Astrocyte of the cerebellum (primary cell): ENCODE results near the gene MEOX2.

Experiments used
- DNase-seq: peaks from one replicate; pipeline ENCODE4 v3.0.0-alpha.2; 2011; ENCODE audit warnings: low read depth
- H3K4me3 ChIP-seq: 2 replicates; pipeline ENCODE4 v1.5.1; 2011; ENCODE audit warnings: mild to moderate bottlenecking, low read depth, low read length, moderate library complexity
- CTCF ChIP-seq: IDR thresholded peaks from 2 replicates; pipeline ENCODE4 v1.5.1; 2012; ENCODE audit warnings: low read length, low read depth, moderate library complexity, mild to moderate bottlenecking; ENCODE audit errors: missing control alignments
- in situ Hi-C: cut with HindIII; loops from 2 replicates; pipeline ENCODE4 v1.10.0; 2017; ENCODE audit warnings: low sequenced_read_pairs

The MEOX2 gene

GRCh38 chr7:15600298-15600697 is 86.2 kb downstream of the MEOX2 start:
- no peak for DNase-seq
- no peak for TF ChIP-seq CTCF
- in situ Hi-C loops: no loop called here
- H3K4me3 ChIP-seq: no peak overlapping the region

DNA sequence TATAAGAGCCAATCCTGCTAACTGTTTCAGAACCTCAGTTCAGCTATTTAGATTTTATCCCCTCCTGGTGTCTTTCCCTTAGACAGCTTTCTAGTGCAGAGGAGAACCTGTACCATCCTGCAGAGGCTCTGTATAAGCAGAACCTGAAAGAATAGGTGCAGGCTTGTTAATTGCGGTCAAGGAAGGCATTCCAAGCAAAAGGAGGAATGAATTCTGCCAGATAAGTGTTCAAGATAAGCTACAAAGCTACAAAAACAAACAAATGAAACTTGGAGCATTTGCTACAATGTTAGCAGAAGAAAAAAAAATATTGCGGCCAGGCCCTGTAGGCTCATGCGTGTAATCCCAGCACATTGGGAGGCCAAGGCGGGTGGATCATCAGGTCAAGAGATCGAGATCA is 92.0 kb downstream of the MEOX2 start:
- in situ Hi-C loops: no loop called here
- TF ChIP-seq CTCF: no peak
- DNase-seq: no peak
- no peak overlapping the region for H3K4me3 ChIP-seq

GRCh38 chr7:15593382-15593781 is 93.1 kb downstream of the MEOX2 start:
- no peak for DNase-seq
- H3K4me3 ChIP-seq: no peak overlapping the region
- in situ Hi-C loops: no loop called here
- no peak for TF ChIP-seq CTCF

- in situ Hi-C loops: no loop called here
Observed at GRCh38 chr7:15586266-15586665, 100.2 kb downstream of the MEOX2 start.

GRCh38 chr7:15584575-15584974 is 101.9 kb downstream of the MEOX2 start:
- no peak for DNase-seq
- in situ Hi-C loops: no loop called here
- no peak overlapping the region for H3K4me3 ChIP-seq
- TF ChIP-seq CTCF: no peak

More at GRCh38 chr7:15586266-15586665, 100.2 kb downstream of the MEOX2 start:
- no peak overlapping the region for H3K4me3 ChIP-seq
- TF ChIP-seq CTCF: no peak
- DNase-seq: no peak

DNA sequence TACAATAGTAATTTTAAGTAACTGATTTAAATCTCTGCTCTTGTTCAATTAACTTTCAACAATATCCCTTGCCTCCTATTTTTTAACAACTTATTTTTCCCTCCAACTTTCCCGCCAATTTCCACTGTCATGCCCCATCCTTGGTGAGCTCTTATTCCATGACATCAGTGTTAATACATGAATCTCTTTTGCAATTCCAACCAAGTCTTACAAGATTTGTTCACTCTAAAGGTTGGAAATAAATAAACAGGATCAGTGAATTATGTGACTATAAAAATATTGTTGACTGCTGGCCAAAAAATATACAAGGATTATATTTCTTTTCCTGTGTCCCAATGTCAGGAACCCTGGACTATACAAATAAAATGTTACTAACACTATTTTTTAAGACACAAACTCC is 103.7 kb downstream of the MEOX2 start:
- no peak overlapping the region for H3K4me3 ChIP-seq
- DNase-seq: no peak
- no peak for TF ChIP-seq CTCF
- in situ Hi-C loops: no loop called here
